Testis (tissue), 2 donors: ENCODE measurements around the gene C3orf38.

ENCODE experiments used
- CTCF ChIP-seq, 3 experiments: fragments of 450-650 bp in 2 of 3; fragments of 200-600 bp in 1 of 3; sonication (generic) in 1 of 3; IDR thresholded peaks; one replicate each; pipeline ENCODE4 v1.5.1; 2016 to 2019; ENCODE audit warnings: antibody characterized with exemption in 3 of 3, mild to moderate bottlenecking in 2 of 3, moderate library complexity in 1 of 3
- POLR2A ChIP-seq: fragments of 450-650 bp; IDR thresholded peaks from one replicate; pipeline ENCODE4 v1.6.1; 2017; ENCODE audit warnings: antibody characterized with exemption, mild to moderate bottlenecking, moderate library complexity

GRCh38 chr3:88189361-88189810 lies 39.6 kb downstream of the C3orf38 start:
- TF ChIP-seq CTCF (IDR thresholded peaks at IDR 0.05) (no peak), POLR2A (no peak)
